ENCODE measurements around the gene ANGPTL2. TPM values are rescaled to one million over a fixed set of nuclear protein-coding genes. Genes with fewer than 3 reads are reported as not detected.

ANGPTL2 gene
- total RNA-seq, 1 donor from 2014 or later = 19.2 TPM

- H3K4me3 Mint-ChIP-seq = no peak overlapping the region
- no peaks in the 10 kb centered on the region for H3K9me3 Mint-ChIP-seq
- peaks cover 26% of the 10 kb centered on the region for H3K4me1 Mint-ChIP-seq
- H3K27me3 Mint-ChIP-seq (ENCODE audit: low read depth) = no peaks in the 10 kb centered on the region
- H3K36me3 Mint-ChIP-seq (ENCODE audit: low read depth) = no peaks in the 10 kb centered on the region
- no peak overlapping the region for H3K27ac Mint-ChIP-seq (ENCODE audit: unreplicated experiment)
- TF ChIP-seq, protein P1, sequence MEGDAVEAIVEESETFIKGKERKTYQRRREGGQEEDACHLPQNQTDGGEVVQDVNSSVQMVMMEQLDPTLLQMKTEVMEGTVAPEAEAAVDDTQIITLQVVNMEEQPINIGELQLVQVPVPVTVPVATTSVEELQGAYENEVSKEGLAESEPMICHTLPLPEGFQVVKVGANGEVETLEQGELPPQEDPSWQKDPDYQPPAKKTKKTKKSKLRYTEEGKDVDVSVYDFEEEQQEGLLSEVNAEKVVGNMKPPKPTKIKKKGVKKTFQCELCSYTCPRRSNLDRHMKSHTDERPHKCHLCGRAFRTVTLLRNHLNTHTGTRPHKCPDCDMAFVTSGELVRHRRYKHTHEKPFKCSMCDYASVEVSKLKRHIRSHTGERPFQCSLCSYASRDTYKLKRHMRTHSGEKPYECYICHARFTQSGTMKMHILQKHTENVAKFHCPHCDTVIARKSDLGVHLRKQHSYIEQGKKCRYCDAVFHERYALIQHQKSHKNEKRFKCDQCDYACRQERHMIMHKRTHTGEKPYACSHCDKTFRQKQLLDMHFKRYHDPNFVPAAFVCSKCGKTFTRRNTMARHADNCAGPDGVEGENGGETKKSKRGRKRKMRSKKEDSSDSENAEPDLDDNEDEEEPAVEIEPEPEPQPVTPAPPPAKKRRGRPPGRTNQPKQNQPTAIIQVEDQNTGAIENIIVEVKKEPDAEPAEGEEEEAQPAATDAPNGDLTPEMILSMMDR (conservative IDR thresholded peaks at IDR 0.05) = no peak
- DNase-seq (ENCODE audit: low read depth, low spot score) = no peak
These were observed 41.0 kb upstream of the ANGPTL2 start for GRCh38 chr9:127163409-127163808.

GRCh38 chr9:127162864-127163365 is 40.5 kb upstream of the ANGPTL2 start:
- TF ChIP-seq, protein P1 (conservative IDR thresholded peaks at IDR 0.05) = no peak

GRCh38 chr9:127162046-127162863 is 39.8 kb upstream of the ANGPTL2 start:
- TF ChIP-seq, protein P1 (conservative IDR thresholded peaks at IDR 0.05) = no peak
- no peak for DNase-seq (ENCODE audit: low read depth, low spot score)
- Mint-ChIP-seq H3K27ac (ENCODE audit: unreplicated experiment) (no peak overlapping the region), H3K4me1 (peaks cover 26% of the 10 kb centered on the region), H3K4me3 (no peak overlapping the region), H3K9me3 (no peaks in the 10 kb centered on the region), H3K27me3 (ENCODE audit: low read depth) (no peaks in the 10 kb centered on the region), H3K36me3 (ENCODE audit: low read depth) (no peaks in the 10 kb centered on the region)

More at GRCh38 chr9:127162864-127163365, 40.5 kb upstream of the ANGPTL2 start:
- no peaks in the 10 kb centered on the region for H3K27me3 Mint-ChIP-seq (ENCODE audit: low read depth)
- no peaks in the 10 kb centered on the region for H3K36me3 Mint-ChIP-seq (ENCODE audit: low read depth)
- no peak for DNase-seq (ENCODE audit: low read depth, low spot score)
- no peaks in the 10 kb centered on the region for H3K9me3 Mint-ChIP-seq
- H3K4me3 Mint-ChIP-seq = no peak overlapping the region
- peaks cover 26% of the 10 kb centered on the region for H3K4me1 Mint-ChIP-seq
- H3K27ac Mint-ChIP-seq (ENCODE audit: unreplicated experiment) = no peak overlapping the region

DNA sequence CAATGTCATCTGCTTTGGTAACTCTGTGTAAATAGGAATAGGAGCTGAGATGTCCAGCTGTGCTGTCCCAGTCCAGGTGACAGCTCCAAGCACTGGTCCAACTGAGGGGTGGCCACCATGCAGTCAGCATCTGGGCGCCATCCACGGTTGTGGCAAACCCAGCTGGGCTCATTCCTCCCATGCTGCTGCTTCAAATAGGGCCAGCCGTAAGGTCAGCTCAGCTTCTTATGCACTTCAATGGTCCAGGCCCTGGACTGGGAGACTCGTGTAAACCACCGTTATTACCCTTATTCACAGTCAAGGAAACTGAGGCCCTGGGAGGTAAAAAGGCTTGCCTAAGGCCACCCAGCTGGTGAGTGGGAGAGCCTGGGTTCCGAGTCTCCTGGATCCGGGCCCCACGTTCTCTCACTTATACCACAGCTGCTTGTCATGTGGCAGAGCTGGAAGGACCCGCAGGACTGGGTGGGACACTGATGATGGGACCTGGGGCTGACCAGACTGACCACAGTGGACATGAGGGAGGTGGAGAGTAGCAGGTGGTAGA is 38.7 kb upstream of the ANGPTL2 start:
- no peak overlapping the region for H3K27ac Mint-ChIP-seq (ENCODE audit: unreplicated experiment)
- no peak for DNase-seq (ENCODE audit: low read depth, low spot score)
- H3K9me3 Mint-ChIP-seq = no peaks in the 10 kb centered on the region
- TF ChIP-seq, protein P1 (conservative IDR thresholded peaks at IDR 0.05) = no peak
- H3K4me3 Mint-ChIP-seq = no peak overlapping the region
- peaks cover 26% of the 10 kb centered on the region for H3K4me1 Mint-ChIP-seq
- H3K36me3 Mint-ChIP-seq (ENCODE audit: low read depth) = no peaks in the 10 kb centered on the region
- no peaks in the 10 kb centered on the region for H3K27me3 Mint-ChIP-seq (ENCODE audit: low read depth)

GRCh38 chr9:127159949-127160610 is 37.6 kb upstream of the ANGPTL2 start:
- no peak overlapping the region for H3K27ac Mint-ChIP-seq (ENCODE audit: unreplicated experiment)
- peaks cover 26% of the 10 kb centered on the region for H3K4me1 Mint-ChIP-seq
- H3K27me3 Mint-ChIP-seq (ENCODE audit: low read depth) = no peaks in the 10 kb centered on the region
- TF ChIP-seq, protein P1 (conservative IDR thresholded peaks at IDR 0.05) = no peak
- no peak for DNase-seq (ENCODE audit: low read depth, low spot score)
- no peaks in the 10 kb centered on the region for H3K36me3 Mint-ChIP-seq (ENCODE audit: low read depth)
- H3K9me3 Mint-ChIP-seq = no peaks in the 10 kb centered on the region
- H3K4me3 Mint-ChIP-seq = no peak overlapping the region
